Measurements from ENCODE around the gene PTX3. TPM values are rescaled to one million over a fixed set of nuclear protein-coding genes. Genes with fewer than 3 reads are reported as not detected.

PTX3 gene
- total and polyA plus RNA-seq, 4 donors, result 0.17 to 0.66 (median 0.28) TPM; not detected in 1

- H3K4me1 ChIP-seq (ENCODE audit: control insufficient read depth in 4 of 4, insufficient read depth in 4 of 4, low read length in 3 of 4), result no peaks in the 10 kb centered on the region
- H3K9me3 ChIP-seq (ENCODE audit: control insufficient read depth in 4 of 4, low read length in 3 of 4), result no peaks in the 10 kb centered on the region
- H3K27ac ChIP-seq (ENCODE audit: low read depth in 1 of 2, low read length in 2 of 2), result no peak overlapping the region
- no peak overlapping the region for H3K4me3 ChIP-seq (ENCODE audit: low read depth in 1 of 3, low read length in 3 of 3)
- no peaks in the 10 kb centered on the region for H3K27me3 ChIP-seq (ENCODE audit: control insufficient read depth in 4 of 4, insufficient read depth in 4 of 4, low read length in 3 of 4)
- H3K9ac ChIP-seq (ENCODE audit: low read depth in 1 of 2, low read length in 2 of 2), result no peak overlapping the region
- no peak for TF ChIP-seq TAF1 (conservative IDR thresholded peaks at IDR 0.05)
- no peak for TF ChIP-seq JUND (IDR thresholded peaks at IDR 0.05)
- no peak for TF ChIP-seq NR2F2 (IDR thresholded peaks at IDR 0.05)
- TF ChIP-seq MAX (IDR thresholded peaks at IDR 0.05), result no peak
- no peak for TF ChIP-seq REST (IDR thresholded peaks at IDR 0.05)
- TF ChIP-seq HNF4A (conservative IDR thresholded peaks at IDR 0.05), result no peak
- TF ChIP-seq SP1 (IDR thresholded peaks at IDR 0.05), result no peak
- no peak for TF ChIP-seq YY1 (IDR thresholded peaks at IDR 0.05)
- 79% methylated on average over 4 of the region's 4 CpGs for WGBS
- H3K36me3 ChIP-seq (ENCODE audit: control insufficient read depth in 4 of 4, insufficient read depth in 3 of 4, low read depth in 1 of 4, low read length in 3 of 4), result no peaks in the 10 kb centered on the region
- DNase-seq (ENCODE audit: low spot score), result no peak
These were observed 8.7 kb upstream of the PTX3 start for GRCh38 chr3:157427901-157428300.

- TF ChIP-seq YY1 (IDR thresholded peaks at IDR 0.05) (no peak), HNF4A (conservative IDR thresholded peaks at IDR 0.05) (no peak), EGR1 (IDR thresholded peaks at IDR 0.05; ENCODE audit: low read depth in 2 of 2) (no peak), RXRA (IDR thresholded peaks at IDR 0.05) (no peak), ATF3 (IDR thresholded peaks at IDR 0.05) (no peak), RAD21 (IDR thresholded peaks at IDR 0.05) (no peak), FOXA2 (IDR thresholded peaks at IDR 0.05) (no peak), SP1 (IDR thresholded peaks at IDR 0.05) (no peak), REST (IDR thresholded peaks at IDR 0.05) (no peak), HNF4G (IDR thresholded peaks at IDR 0.05) (no peak), FOXA1 (IDR thresholded peaks at IDR 0.05) (no peak), TAF1 (conservative IDR thresholded peaks at IDR 0.05) (no peak)
- Histone ChIP-seq H3K9ac (ENCODE audit: low read depth in 1 of 2, low read length in 2 of 2) (no peak overlapping the region), H3K27ac (ENCODE audit: low read depth in 1 of 2, low read length in 2 of 2) (no peak overlapping the region), H3K4me3 (ENCODE audit: low read depth in 1 of 3, low read length in 3 of 3) (no peak overlapping the region), H3K4me1 (ENCODE audit: control insufficient read depth in 4 of 4, insufficient read depth in 4 of 4, low read length in 3 of 4) (no peaks in the 10 kb centered on the region), H3K9me3 (ENCODE audit: control insufficient read depth in 4 of 4, low read length in 3 of 4) (no peaks in the 10 kb centered on the region), H3K27me3 (ENCODE audit: control insufficient read depth in 4 of 4, insufficient read depth in 4 of 4, low read length in 3 of 4) (no peaks in the 10 kb centered on the region), H3K36me3 (ENCODE audit: control insufficient read depth in 4 of 4, insufficient read depth in 3 of 4, low read depth in 1 of 4, low read length in 3 of 4) (no peaks in the 10 kb centered on the region)
- no peak for DNase-seq (ENCODE audit: low spot score)
- WGBS, result 55% methylated on average over 1 of the region's 1 CpG
These were observed 7.8 kb upstream of the PTX3 start for GRCh38 chr3:157428853-157429252.
